HG03060 (cell line): ENCODE data around the gene WDR12.
"Not testable (repeated sequence)": the region's sequence is repeated elsewhere in the genome, so short reads cannot be mapped to it uniquely, and the experiment has no call there.

Experiments used
- ATAC-seq: cut with Tn5 transposase; IDR thresholded peaks from one replicate; pipeline ENCODE4 v1.9.1; 2021; ENCODE audit warnings: low read depth, moderate number of reproducible peaks; ENCODE audit not compliant: unreplicated experiment

Gene WDR12

GRCh38 chr2:202905507-202905906 lies 6.0 kb downstream of the WDR12 start:
- ATAC-seq = not testable (repeated sequence)

GRCh38 chr2:202885190-202885589 lies 26.3 kb downstream of the WDR12 start:
- ATAC-seq = no peak

- no peak for ATAC-seq
These were observed 27.3 kb downstream of the WDR12 start for GRCh38 chr2:202883987-202884675.

GRCh38 chr2:202881570-202881969 lies 29.9 kb downstream of the WDR12 start:
- ATAC-seq = no peak

- ATAC-seq = no peak
These were observed 33.8 kb downstream of the WDR12 start for GRCh38 chr2:202877699-202878098.

GRCh38 chr2:202871300-202872141 lies 40.0 kb downstream of the WDR12 start, which contains the start of gene ICA1L:
Gene ICA1L, minus strand, starts transcription at chr2:202871766. Its CDS starts 42,757 bp downstream, at chr2:202829009.
- no peak for ATAC-seq

- ATAC-seq = no peak
These were observed 40.8 kb downstream of the WDR12 start for GRCh38 chr2:202870431-202871299.

- no peak for ATAC-seq
These were observed 49.5 kb downstream of the WDR12 start for GRCh38 chr2:202861987-202862386.

GRCh38 chr2:202858601-202859000 lies 52.9 kb downstream of the WDR12 start:
- no peak for ATAC-seq

GRCh38 chr2:202849343-202849742 lies 62.1 kb downstream of the WDR12 start:
- not testable (repeated sequence) for ATAC-seq

- ATAC-seq = no peak
These were observed 62.7 kb downstream of the WDR12 start for GRCh38 chr2:202848813-202849212.

- ATAC-seq = peak; percentile 72
These were observed 63.6 kb downstream of the WDR12 start for GRCh38 chr2:202847693-202848524.

GRCh38 chr2:202844656-202845055 lies 66.8 kb downstream of the WDR12 start:
- ATAC-seq = no peak

GRCh38 chr2:202842690-202843089 lies 68.8 kb downstream of the WDR12 start:
- ATAC-seq = no peak

- ATAC-seq = no peak
These were observed 70.2 kb downstream of the WDR12 start for GRCh38 chr2:202841090-202841867.

GRCh38 chr2:202831242-202832220 lies 79.9 kb downstream of the WDR12 start:
- no peak for ATAC-seq

- no peak for ATAC-seq
These were observed 86.6 kb downstream of the WDR12 start for GRCh38 chr2:202824901-202825300.
